DOHH2 (cell line): ENCODE measurements around the gene CARD14.

Experiments
- EZH2phosphoT487 ChIP-seq: fragments of 200-600 bp; sonication (generic); IDR thresholded peaks from 2 replicates; pipeline ENCODE4 v1.6.1; 2017; ENCODE audit warnings: borderline replicate concordance, mild to moderate bottlenecking, antibody characterized with exemption, low read length, moderate library complexity, mixed read lengths
- TF ChIP-seq, protein P1 (sequence below): fragments of 200-600 bp; sonication (generic); IDR thresholded peaks from one replicate; pipeline ENCODE4 v1.5.1; 2014; ENCODE audit warnings: antibody characterized with exemption, mild to moderate bottlenecking, low read depth, low read length; ENCODE audit not compliant: poor library complexity, severe bottlenecking

DNA sequence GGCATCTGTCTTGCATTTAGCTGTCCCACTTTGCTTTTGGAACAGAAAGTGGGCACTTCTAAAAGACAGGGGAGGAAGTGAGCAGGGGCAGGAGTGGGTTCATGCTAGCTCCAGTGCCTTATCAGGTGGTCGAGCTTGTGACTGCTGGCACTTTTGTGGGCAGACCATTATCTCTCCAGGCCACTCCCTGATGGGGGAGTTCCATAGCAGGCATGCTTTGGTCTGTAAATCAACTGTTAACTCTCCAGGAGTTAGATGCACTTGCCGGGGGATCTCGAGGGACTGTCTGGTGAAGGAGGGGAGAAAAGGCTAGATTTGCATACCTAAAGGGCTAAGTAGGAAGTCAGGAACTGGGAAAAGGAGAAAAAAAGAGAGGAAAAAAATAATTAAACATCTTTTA lies 9.3 kb upstream of the CARD14 start:
- TF ChIP-seq, protein P1, sequence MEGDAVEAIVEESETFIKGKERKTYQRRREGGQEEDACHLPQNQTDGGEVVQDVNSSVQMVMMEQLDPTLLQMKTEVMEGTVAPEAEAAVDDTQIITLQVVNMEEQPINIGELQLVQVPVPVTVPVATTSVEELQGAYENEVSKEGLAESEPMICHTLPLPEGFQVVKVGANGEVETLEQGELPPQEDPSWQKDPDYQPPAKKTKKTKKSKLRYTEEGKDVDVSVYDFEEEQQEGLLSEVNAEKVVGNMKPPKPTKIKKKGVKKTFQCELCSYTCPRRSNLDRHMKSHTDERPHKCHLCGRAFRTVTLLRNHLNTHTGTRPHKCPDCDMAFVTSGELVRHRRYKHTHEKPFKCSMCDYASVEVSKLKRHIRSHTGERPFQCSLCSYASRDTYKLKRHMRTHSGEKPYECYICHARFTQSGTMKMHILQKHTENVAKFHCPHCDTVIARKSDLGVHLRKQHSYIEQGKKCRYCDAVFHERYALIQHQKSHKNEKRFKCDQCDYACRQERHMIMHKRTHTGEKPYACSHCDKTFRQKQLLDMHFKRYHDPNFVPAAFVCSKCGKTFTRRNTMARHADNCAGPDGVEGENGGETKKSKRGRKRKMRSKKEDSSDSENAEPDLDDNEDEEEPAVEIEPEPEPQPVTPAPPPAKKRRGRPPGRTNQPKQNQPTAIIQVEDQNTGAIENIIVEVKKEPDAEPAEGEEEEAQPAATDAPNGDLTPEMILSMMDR = no peak
- no peak for TF ChIP-seq EZH2phosphoT487
